Suprapubic skin (tissue), 4 donors: Measurements from ENCODE around the gene LAMB2.

Experiments used
- EP300 ChIP-seq: sonication (generic); formaldehyde crosslinking; IDR thresholded peaks from one replicate; pipeline ENCODE4 v1.6.1; 2017; ENCODE audit warnings: antibody characterized with exemption
- POLR2A ChIP-seq, 2 donors: fragments of 450-650 bp; IDR thresholded peaks; one replicate each; pipeline ENCODE4 v1.6.1; 2017; ENCODE audit warnings: antibody characterized with exemption in 2 of 2, mild to moderate bottlenecking in 2 of 2, moderate library complexity in 2 of 2
- POLR2AphosphoS5 ChIP-seq, 3 donors: sonication (generic); formaldehyde crosslinking; IDR thresholded peaks; one replicate each; pipeline ENCODE4 v1.6.1; 2017; ENCODE audit warnings: antibody characterized with exemption in 3 of 3
- TF ChIP-seq, protein P1 (sequence below), 2 donors: fragments of 200-600 bp in 1 of 2; fragments of 450-650 bp in 1 of 2; sonication (generic) in 1 of 2; IDR thresholded peaks; one replicate each; pipeline ENCODE4 v1.5.1; 2016 to 2019; ENCODE audit warnings: antibody characterized with exemption in 2 of 2, mild to moderate bottlenecking in 1 of 2, moderate library complexity in 1 of 2

- TF ChIP-seq POLR2A (IDR thresholded peaks at IDR 0.05) (no peak), EP300 (no peak), POLR2AphosphoS5 (IDR thresholded peaks at IDR 0.05) (no peak)
- TF ChIP-seq, protein P1, sequence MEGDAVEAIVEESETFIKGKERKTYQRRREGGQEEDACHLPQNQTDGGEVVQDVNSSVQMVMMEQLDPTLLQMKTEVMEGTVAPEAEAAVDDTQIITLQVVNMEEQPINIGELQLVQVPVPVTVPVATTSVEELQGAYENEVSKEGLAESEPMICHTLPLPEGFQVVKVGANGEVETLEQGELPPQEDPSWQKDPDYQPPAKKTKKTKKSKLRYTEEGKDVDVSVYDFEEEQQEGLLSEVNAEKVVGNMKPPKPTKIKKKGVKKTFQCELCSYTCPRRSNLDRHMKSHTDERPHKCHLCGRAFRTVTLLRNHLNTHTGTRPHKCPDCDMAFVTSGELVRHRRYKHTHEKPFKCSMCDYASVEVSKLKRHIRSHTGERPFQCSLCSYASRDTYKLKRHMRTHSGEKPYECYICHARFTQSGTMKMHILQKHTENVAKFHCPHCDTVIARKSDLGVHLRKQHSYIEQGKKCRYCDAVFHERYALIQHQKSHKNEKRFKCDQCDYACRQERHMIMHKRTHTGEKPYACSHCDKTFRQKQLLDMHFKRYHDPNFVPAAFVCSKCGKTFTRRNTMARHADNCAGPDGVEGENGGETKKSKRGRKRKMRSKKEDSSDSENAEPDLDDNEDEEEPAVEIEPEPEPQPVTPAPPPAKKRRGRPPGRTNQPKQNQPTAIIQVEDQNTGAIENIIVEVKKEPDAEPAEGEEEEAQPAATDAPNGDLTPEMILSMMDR (IDR thresholded peaks at IDR 0.05) = no peak
Measured at GRCh38 chr3:49098910-49099630, 33.8 kb downstream of the LAMB2 start.
